NCI-H82 treated with DMSO at 0.1 percent for 48 hours (cell line): ENCODE measurements around the gene SRSF5.

Experiments
- DNase-seq: peaks from one replicate; lab custom pipeline; 2025; ENCODE audit not compliant: unreplicated experiment; lab: John Stamatoyannopoulos, UW

SRSF5 gene

DNA sequence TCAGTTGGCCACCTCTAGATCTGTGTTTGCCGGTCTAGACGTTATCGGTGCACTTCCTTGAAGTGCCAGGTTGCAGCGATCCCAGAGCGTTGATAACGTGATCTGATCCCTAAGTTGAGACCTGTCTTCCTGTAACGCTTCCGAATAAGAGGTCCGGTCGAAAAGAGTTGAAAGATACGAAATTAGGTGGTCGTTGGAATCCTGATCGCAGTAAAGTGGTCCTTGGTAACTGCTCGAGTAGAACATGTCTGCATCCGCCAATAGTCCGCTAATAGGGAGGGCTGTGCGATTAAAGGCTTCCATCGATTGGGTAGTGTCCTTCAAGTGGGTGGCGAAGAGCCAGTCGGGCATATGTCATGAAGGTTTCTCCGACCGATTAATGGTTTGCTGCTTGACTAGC is 2.7 kb downstream of the SRSF5 start:
- no peak for DNase-seq

DNA sequence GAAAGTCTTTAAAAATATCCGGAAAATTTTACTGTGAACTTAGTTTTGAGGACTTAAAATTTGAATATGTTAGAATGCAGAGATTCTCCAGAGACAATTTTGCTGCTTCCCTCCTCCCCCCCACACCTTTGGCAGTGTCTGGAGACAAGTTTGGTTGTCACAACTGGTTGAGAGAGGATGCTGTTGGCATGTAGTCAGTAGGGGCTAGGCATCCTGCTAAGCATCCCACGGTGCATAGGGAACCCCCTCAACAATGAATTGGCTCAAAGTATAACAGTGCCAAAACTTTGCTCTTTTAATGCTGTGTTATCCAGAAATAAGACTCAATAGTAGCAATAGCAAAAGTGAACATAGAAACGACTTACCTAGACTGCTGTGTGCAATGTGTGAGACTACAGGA is 3.6 kb downstream of the SRSF5 start:
- DNase-seq = no peak

DNA sequence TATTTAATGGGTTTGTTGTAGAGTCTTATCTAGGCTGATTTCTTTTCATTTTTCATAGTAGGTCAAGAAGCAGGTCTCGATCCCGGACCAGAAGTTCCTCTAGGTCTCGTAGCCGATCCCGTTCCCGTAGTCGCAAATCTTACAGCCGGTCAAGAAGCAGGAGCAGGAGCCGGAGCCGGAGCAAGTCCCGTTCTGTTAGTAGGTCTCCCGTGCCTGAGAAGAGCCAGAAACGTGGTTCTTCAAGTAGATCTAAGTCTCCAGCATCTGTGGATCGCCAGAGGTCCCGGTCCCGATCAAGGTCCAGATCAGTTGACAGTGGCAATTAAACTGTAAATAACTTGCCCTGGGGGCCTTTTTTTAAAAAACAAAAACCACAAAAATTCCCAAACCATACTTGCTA is 4.2 kb downstream of the SRSF5 start:
- no peak for DNase-seq

DNA sequence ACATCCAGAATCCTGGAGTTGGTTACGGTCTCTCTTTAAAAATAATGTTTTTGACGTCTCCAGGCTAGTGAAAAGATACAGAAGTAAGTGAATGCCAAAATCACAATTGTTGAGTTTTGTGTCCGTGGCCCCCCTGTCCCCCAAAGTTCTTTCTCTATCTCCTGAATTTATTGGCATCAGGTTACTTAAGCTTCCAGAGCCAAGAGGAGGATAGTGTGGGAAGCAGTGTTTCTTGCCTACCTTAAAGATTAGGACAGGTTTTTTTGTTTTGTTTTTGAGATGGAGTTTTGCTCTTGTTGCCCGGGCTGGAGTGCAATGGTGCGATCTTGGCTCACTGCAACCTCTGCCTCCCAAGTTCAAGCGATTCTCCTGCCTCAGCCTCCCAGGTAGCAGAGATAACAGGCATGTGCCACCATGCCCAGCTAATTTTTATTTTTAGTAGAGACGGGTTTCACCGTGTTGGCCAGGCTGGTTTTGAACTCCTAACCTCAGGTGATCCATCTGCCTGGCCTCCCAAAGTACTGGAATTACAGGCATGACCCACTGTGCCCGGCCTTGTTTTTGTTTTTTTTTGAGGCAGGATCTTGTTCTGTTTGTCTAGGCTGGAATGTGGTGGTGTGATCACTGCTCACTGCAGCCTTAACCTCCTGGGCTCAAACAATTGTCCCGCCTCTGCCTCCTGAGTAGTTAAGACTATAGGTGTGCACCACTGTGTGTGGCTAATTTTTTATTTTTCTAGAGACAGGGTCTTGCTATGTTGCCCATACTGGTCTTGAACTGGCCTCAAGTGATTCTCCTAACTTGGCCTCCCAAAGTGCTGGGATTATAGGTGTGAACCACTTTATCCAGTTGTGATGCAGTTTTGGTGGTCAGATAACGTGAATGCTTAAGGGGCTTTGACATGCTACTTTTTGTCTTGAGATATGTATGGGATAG is 5.4 kb downstream of the SRSF5 start:
- no peak for DNase-seq

DNA sequence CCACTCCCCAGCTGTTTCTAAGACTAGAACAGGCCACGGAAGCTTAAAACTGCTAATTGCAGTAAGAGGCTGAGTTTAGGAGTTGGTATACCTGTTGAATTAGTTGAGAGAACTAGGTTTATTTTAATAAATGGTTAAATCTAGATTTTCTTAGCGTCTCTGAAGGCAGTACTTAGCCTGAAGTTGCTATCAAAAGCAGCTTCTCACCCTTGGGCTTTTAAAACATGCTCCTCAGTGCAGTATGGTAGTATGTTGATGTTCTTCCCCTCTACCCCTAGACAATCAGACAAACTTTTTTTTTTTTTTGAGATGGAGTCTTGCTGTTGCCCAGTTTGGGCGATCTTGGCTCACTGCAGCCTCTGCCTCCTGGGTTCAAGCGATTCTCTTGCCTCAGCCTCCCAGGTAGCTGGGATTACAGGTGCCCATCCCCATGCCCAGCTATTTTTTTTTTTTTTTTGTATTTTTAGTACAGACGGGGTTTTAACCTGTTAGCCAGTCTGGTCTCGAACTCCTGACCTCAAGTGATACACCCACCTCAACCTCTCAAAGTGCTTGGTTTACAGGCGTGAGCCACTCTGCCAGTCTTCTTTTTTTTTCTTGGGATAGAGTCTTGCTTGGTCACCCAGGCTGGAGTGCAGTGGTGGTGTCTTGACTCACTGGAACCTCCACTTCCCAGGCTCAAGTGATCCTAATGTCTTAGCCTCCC is 6.8 kb downstream of the SRSF5 start:
- no peak for DNase-seq

DNA sequence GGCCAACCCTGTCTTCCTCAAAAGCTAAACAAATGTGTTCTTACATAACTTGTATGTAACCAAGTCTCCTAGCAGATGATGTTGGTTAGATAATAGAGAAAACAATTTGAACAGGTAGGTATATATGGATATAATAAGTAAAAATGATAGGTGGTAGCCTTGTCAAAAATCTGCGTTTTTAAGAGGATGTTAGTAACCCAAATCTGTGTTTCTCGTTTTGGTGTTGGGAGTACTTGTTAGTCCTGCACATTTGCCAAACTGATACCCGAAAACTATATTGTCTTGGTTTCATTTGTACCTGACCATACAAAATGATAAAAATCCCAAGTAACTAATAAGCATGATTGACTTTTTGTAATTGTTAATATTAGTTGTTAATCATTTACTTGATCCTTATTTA is 8.1 kb downstream of the SRSF5 start:
- DNase-seq = no peak

DNA sequence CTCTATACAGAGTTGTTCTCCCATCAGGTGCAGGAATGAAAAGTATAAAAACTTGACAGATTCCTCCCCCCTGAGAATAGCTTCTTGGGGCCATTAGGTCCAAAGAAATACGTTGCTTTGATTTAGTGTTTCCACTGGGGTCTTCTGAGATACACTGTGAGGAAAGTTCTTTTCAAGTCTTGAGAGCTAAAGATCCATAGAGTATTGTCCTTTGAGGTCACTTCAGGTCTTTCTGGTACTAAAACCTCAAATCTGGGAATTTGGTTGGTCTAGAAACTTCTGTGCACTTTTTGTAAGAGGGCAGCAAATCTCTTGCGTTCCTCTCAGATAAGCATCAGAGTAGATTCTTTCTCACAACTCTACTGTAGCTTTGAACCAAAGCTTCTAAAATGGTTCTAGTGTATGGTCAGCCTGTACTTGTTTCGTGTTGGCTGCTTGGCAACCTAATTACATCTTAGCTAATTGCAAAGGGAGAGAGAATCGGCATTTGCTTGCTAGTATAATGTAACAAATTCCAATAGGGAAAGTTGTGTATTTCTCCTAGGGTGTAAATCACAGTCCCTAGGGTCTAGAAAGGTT is 10.0 kb downstream of the SRSF5 start:
- no peak for DNase-seq

DNA sequence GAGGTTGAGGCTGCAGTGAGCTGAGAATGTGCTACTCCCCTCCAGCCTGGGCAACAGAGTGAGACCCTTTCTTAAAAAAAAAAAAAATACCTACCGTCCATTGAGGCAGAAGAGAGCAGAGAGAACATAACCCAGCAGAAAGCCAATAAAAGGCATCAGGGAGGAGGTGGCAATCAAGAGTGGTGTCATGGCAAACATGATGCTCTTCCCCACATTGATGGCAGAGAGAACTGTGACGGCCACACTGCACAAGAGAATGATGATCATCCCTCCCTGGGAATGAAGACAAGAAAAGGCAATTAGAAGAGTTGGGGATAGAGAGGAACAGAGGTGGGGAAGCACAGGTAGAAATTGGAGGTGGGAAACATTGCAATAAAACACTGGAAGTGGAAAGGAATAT is 12.1 kb downstream of the SRSF5 start:
- no peak for DNase-seq

DNA sequence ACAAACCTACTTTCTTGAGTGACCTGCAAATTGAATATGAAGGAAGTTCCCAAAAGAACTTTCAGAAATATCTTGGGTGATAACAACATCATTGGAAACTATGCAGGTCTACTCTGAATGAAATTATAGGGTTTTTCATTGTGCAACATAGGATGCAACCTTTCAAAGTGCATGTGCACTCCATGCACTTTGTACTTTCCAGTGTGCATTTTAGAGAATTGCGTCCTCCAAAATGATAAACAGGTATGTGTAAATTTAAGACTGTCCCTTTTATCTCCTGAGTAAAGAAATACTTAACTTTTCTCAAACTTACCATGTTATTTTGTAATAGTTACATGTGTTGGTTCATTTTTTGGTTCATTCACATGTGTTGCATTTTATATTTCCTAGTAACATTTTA is 13.2 kb downstream of the SRSF5 start:
- no peak for DNase-seq

DNA sequence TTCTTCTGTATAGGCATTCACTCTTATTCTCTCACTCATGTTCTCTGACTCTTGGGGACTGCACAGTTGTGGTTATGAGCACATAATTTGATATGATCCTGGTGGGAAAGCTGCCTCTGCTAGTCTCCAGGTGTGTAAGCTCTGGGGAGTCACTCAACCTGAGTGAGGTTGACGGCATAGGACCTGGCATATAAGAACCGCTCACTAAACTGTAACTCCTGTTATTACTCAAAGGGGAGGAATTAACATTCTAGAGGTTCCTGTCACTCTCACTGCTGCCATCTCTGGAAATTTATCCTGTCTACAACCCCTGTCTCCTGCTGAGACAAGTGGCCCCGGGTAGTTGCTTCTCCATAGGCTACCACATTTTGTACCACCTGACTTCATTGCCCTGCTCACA is 14.0 kb downstream of the SRSF5 start:
- DNase-seq = no peak

DNA sequence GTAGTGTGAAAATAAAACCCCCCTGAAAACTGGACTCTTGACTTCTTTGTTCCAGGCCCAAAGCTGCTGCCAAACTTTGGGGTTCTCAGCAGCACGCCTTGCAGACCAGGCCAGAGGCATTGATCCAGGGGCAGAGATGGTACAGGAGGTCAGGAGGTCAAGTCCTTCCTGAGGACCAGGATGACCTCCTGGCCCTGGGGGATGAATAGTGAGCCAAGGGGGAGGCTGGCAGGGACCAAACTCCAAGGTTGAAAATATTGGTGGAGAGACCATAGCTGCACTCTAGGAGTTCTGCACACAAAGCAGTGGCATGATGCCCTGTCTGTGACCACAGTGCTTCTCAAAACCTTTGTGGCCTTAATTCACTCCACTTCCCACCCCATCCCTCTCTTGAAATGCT is 18.0 kb downstream of the SRSF5 start:
- DNase-seq = no peak

DNA sequence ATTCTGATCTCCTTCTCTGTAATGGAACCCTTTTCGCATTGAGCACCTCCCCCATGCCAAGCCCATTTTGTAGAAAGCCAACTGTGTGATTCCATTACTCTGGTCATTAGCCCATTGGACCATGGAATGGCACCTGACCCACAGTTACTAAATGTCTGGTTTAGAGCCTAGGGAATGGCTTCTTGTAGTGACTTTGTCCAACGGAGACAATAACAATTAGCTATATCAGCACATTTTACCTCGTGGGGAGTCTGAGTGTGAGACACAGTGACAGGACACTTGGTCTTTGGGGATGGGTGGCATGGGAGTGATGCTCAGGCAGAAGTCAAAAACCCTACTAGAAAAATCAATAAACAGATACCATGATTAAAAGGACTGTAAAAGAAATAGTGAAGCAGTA is 19.7 kb downstream of the SRSF5 start:
- DNase-seq = no peak

DNA sequence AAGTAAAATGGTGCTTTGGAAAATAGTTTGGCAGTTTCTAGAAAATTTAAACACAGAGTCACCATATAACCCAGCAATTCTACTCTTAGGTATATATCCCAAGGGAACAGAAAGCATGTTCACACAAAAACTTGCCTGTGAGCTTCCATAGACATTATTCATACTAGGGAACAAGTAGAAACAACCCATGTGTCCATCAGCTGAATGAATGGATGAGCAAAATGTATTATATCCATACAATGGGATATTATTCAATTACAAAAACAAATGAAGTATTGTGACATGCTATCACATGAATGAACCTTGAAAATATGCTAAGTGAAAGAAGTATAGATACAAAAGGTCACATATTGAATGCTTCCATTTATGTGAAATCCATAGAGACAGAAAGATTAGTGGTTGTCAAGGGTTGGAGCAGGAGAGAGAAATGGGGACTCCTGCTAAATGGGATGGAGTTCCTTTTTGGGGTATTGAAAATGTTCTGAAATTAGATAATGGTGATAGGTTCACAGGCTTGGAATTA is 22.2 kb downstream of the SRSF5 start:
- DNase-seq = no peak

DNA sequence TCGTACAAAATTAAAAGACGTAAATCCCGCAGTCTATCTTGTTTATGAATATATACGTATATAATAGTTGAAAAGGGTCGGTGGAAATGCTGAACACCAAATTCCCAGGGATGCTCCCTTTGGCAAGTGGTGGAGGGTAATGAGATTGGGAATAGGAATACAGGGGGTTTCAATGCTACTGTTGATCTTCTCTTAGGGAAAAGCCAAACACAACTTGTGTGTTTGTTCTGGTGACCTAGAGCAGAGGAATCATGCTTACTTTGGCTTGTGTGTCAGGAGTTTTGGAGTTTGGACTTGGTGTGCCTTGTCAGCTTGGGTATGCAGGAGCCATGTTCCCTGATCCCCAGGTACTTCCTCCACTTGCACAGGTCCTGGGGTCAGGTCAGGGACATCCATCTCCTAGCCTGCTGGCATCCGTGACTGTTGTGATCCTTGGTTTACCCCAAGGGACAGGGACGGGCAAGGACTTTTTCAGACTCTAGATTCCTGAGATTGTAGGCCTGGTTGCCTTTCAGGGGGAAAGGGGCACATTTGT is 26.0 kb downstream of the SRSF5 start:
- DNase-seq = no peak

DNA sequence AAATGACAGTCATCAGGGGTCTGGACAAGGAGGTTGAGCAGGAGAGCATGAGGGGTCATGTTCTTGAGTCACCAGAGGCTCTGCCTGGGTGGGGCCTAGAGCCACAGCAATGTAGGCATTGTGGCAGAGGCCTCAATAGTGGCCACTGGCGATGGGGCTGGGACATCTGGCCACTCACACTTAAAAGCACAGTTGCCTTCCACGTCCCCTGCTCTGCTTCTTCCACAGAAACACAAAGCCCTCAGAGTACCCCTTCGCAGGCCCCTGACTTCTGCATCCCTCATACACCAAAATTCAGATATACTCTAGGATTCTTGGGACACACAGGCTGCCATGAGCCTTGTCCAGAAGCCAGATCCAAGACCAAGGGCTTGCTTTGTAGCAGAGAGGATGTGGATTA is 27.8 kb downstream of the SRSF5 start:
- DNase-seq = no peak

DNA sequence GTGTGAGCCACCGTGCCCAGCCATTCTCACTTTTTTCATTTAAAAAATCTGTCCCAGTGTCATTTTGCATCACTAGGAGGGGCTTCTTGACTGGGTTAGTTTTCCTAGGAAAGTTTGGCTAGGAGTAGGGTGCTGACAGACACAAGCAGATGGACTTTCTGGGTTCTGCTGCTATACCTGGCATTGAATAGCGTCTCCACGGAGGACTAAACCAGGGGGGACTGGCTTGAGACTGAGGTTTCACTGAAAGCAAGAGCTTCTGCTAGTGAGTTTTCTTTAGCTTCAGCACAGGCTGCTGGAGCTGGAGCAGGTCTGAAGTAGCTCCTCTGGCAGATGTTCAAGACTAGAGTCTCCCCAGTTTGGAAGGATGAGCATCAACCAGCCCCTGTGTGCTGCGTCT is 28.7 kb downstream of the SRSF5 start:
- no peak for DNase-seq

DNA sequence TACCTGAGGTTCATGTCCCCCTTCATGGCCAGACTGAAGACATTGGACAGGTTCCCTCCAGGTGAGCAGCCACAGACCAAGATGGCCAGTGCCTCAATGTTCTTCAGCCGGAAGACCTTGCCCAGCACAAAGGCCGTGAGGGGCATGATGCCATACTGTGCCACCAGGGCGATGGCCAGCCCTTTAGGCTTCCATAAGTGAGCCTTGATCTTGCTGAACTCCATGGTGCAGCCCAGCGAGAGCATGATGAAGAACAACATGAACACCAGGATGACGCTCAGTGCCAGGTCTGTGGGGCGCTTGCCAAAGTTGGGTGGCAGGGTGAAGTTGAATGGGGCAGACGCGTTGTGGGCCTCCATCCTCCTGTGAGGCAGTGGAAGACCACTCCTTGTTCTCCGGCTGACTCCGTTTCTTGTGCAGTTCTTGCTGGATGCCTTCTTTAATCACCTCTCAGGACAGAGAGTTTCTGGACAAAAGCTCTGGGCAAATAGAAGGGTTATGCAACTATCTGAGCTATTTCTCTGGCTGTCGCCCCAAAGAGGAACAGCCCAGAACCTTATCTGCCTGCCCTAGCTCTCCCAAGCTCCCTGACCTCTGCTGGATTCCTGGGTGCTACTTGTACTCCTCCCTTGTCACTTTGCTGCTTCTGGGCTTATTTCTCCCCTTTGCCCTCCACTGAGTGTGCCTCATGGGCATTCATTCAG is 30.0 kb downstream of the SRSF5 start, which contains the start of gene SLC10A1:
SLC10A1 (minus strand) TSS at position 445 of the 704 bp plus-strand sequence; CDS start at position 359, 86 bp downstream.
- DNase-seq = no peak

DNA sequence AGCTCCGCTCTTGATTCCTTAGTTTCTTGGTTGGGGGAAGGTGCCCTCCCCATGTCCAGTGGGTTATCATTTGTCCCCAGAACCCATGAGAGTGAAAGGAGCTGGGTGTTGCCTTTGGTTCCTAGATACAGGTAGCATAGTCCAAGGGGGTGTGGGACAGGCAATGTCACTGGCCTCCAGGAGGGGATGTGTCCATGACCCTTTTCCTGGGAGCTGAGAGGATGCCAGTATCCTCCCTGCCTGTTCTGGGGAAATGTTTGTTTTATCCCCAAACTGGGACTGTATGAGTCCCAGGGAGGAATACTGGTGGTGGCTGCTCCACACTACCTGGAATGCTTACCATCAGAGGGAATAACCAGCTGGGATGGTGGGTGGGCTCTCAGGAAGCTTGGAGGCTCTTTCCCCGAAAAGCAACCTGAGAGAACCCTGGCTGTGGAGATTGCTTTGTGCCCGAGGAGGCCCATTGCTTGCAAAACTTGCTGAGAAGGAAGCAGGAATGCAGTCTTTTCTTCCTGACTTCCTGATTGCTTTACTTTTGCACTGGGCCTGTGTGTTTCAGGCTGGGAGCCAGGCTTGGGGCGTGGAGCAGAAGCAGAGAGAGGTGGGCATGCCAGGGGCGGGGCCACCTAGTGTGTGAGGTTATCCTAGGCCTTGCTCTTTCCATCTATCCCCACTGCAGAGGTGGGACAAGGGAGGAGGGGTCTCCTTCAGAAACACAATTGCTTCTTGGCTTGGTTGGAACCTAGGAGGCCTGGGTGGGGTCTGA is 30.8 kb downstream of the SRSF5 start:
- DNase-seq = no peak

DNA sequence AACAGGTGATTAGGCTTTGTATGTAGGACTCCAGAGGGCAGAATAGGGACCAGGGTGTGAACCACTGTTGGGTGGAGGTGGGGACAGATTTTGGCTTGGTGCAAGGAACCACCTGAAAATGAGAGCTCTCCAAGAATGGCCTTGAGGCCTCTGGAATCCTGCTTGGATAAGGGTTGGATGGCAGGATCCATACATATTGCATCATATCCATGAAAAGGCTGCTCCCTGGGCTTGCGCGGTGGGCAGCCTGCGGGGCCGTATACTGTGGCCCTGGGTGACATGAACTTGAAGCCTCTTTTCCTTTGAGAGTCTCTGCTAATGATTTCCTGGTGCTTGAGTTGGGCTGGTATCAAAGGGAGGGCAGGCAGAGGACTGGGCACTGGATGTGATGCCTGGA is 31.4 kb downstream of the SRSF5 start:
- no peak for DNase-seq

DNA sequence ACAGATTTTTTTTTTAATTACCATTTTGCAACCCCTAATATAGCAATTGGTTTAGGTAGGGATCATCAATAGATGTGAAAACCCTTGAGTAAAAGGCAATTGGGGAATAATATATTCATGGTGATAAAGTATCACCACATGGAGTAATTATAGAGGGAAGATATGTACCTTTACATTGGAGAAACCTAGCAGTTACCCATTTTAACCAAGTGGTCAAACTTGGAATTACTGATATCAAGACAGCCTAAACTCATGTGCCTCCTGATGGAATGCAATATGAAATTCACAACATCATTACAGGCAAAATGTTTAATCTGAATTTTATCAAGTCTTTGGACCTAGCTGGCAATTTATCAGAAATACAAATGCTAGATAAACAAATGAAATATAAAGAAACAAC is 36.8 kb downstream of the SRSF5 start:
- DNase-seq = no peak
